Measurements from ENCODE around the gene CHST7.

The CHST7 gene

GRCh38 chrX:46610070-46610658 is 36.6 kb downstream of the CHST7 start:
- DNase-seq (ENCODE audit: low read depth): no peak

- no peak for DNase-seq (ENCODE audit: low read depth)
Observed at GRCh38 chrX:46611658-46612362, 38.2 kb downstream of the CHST7 start.

GRCh38 chrX:46617906-46618305 is 44.3 kb downstream of the CHST7 start:
- DNase-seq (ENCODE audit: low read depth): no peak

- DNase-seq (ENCODE audit: low read depth): no peak
Observed at GRCh38 chrX:46618947-46619346, 45.4 kb downstream of the CHST7 start.

- no peak for DNase-seq (ENCODE audit: low read depth)
Observed at GRCh38 chrX:46620505-46620904, 46.9 kb downstream of the CHST7 start.

- no peak for DNase-seq (ENCODE audit: low read depth)
Observed at GRCh38 chrX:46621572-46621971, 48.0 kb downstream of the CHST7 start.

GRCh38 chrX:46624090-46624786 is 50.7 kb downstream of the CHST7 start:
- DNase-seq (ENCODE audit: low read depth): no peak

- no peak for DNase-seq (ENCODE audit: low read depth)
Observed at GRCh38 chrX:46626566-46626965, 53.0 kb downstream of the CHST7 start.

- DNase-seq (ENCODE audit: low read depth): no peak
Observed at GRCh38 chrX:46627062-46627461, 53.5 kb downstream of the CHST7 start.

- DNase-seq (ENCODE audit: low read depth): no peak
Observed at GRCh38 chrX:46627711-46628419, 54.3 kb downstream of the CHST7 start.

GRCh38 chrX:46628460-46629371 is 55.2 kb downstream of the CHST7 start:
- no peak for DNase-seq (ENCODE audit: low read depth)

GRCh38 chrX:46630141-46630540 is 56.6 kb downstream of the CHST7 start:
- no peak for DNase-seq (ENCODE audit: low read depth)

- no peak for DNase-seq (ENCODE audit: low read depth)
Observed at GRCh38 chrX:46634577-46634976, 61.0 kb downstream of the CHST7 start.

GRCh38 chrX:46635186-46635585 is 61.6 kb downstream of the CHST7 start:
- DNase-seq (ENCODE audit: low read depth): no peak

- DNase-seq (ENCODE audit: low read depth): no peak
Observed at GRCh38 chrX:46636223-46636622, 62.7 kb downstream of the CHST7 start.

- DNase-seq (ENCODE audit: low read depth): no peak
Observed at GRCh38 chrX:46637938-46638337, 64.4 kb downstream of the CHST7 start.

- no peak for DNase-seq (ENCODE audit: low read depth)
Observed at GRCh38 chrX:46642145-46642544, 68.6 kb downstream of the CHST7 start.

- no peak for DNase-seq (ENCODE audit: low read depth)
Observed at GRCh38 chrX:46643636-46644035, 70.1 kb downstream of the CHST7 start.

GRCh38 chrX:46645614-46646013 is 72.0 kb downstream of the CHST7 start:
- no peak for DNase-seq (ENCODE audit: low read depth)

- DNase-seq (ENCODE audit: low read depth): no peak
Observed at GRCh38 chrX:46647251-46647650, 73.7 kb downstream of the CHST7 start.
